ENCODE data around the gene CNFN.
"Not testable (repeated sequence)": the region's sequence is repeated elsewhere in the genome, so short reads cannot be mapped to it uniquely, and the experiment has no call there.

CNFN gene

DNA sequence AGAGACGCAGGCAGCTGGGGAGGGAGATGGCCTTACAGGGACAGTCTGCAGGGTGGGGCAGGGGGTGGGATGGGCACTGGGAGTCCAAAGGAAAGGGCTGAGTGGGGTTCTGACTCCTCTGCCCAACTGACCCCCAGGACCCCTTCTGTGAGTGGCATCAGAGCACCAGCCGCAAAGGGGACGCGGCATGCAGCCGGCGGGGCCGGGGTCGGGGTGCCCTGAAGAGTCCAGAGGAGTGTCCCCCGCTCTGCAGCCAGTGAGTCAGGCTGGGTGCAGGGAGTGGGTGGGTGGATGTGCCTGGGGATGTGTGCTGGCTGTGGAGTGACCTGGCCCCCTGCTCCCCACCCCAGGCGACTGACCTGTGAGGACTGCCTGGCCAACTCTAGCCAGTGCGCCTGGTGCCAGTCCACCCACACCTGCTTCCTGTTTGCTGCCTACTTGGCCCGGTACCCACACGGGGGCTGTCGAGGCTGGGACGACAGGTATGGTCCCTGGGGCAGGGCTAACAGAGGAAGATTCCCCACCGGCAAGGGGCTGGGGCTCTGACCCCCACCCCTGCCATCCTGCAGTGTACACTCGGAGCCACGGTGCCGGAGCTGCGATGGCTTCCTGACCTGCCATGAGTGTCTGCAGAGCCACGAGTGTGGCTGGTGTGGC lies 38.9 kb downstream of the CNFN start:
- no peak for DNase-seq (ENCODE audit: low read depth in 3 of 3)

DNA sequence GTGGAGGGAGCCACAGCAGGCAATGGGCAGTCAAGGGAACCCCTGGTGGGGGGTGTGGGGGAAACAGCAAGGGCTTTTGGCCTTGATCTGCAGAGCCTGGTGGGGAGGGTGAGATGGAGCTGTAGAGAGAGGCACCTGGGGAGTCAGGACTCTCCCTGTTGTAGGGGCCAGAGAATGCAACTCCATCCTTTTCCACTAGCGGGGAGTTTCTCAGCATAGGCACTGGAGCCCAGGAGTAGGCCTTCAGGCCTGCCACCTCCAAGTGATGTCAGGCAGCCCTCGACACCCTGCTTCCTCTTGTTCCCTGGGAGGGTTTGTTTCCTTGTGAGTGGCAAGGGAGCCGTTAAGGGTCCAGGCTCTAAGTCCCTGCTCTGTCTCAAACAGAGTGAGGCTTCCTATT lies 39.7 kb downstream of the CNFN start:
- no peak for DNase-seq (ENCODE audit: low read depth in 3 of 3)

DNA sequence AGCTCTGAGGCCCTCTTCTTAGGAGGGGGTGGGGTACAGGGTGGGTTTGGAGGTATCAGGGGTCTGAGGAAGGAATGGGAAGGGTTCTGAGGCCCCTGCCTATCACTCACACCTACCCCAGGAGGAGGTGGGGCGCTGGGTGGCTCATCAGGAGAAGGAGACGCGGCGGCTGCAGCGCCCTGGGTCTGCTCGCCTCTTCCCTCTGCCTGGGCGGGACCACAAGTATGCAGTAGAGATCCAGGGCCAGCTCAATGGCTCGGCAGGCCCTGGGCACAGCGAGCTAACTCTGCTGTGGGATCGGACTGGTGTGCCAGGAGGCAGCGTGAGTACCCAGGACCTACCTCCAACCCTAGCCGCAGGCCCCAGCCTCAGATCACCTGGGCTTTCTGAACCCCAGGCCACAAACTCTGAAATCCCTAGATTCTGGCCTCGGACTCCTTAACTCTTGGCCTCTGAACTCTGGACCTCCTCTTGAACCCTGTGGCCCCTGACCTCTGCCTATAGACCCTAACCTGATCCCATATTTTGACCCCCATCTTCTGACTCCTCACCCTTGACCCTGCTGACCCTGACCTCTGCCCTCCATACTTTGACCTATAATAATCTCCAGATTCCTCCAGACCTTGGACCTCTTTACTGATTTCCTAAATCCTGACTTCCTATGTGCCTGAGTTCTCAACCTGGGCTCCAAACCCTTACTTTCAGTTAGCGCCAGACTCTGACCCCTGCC lies 40.6 kb downstream of the CNFN start:
- no peak for DNase-seq (ENCODE audit: low read depth in 3 of 3)

DNA sequence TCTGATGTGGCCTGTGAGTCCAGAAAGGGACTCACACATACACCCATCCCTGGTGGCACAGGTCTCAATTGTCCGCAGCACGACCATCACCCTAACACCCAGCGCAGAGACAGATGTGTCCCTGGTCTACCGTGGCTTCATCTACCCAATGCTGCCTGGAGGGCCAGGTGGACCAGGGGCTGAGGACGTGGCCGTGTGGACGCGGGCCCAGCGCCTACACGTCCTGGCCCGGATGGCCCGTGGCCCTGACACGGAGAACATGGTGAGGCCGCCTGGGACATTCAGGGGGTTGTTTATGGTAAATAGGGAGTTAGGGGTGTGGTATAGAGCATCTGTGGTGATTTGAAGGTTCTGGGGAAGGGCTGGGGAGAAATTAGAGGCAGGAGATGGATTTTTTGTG lies 41.9 kb downstream of the CNFN start:
- DNase-seq (ENCODE audit: low read depth in 3 of 3), result no peak

DNA sequence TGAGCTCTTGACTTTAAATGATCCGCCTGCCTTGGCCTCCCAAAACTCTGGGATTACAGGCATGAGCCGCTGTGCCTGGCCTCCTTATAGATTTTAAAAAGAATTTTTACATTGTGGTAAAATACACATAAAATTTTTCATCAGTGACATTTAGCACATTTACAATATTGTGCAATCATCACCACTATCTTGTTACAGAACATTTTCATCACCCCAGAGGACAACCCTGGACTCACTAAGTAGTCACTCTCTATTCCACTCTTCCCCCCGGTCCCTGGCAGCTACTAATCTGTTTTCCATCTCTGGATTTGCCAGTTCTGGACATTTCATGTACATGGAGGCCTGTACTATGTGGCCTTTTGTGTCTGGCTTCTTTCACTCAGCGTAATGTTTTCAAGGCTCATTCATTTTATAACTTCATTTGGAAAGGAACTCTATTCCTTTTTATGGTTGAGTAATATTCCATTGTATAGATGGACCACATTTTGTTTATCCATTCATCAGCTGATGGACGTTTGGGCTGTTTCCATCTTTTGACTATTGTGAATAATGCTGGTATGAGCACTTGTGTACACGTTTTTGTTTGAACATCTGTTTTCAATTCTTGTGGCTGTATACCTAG lies 44.8 kb downstream of the CNFN start:
- no peak for DNase-seq (ENCODE audit: low read depth in 3 of 3)

DNA sequence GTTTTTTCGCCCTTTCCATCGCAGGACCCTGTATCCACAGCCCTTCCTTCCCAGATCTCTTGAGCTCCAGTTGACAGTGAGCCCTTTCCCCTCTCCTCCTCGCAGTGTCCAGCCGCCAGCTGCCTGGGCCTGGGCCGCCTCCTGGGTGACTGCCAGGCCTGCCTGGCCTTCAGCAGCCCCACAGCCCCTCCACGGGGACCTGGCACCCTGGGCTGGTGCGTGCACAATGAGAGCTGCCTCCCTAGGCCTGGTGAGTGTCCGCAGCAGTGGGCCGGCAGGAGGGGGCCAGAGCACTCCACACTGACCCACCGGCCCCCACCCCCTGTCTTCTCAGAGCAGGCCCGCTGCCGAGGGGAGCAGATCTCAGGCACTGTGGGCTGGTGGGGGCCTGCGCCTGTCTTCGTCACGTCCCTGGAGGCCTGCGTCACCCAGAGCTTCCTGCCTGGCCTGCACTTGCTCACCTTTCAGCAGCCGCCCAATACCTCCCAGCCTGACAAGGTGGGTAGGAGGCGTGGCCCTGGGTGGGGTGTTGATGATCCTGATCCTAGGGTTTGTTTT lies 45.7 kb downstream of the CNFN start:
- DNase-seq (ENCODE audit: low read depth in 3 of 3), result no peak

DNA sequence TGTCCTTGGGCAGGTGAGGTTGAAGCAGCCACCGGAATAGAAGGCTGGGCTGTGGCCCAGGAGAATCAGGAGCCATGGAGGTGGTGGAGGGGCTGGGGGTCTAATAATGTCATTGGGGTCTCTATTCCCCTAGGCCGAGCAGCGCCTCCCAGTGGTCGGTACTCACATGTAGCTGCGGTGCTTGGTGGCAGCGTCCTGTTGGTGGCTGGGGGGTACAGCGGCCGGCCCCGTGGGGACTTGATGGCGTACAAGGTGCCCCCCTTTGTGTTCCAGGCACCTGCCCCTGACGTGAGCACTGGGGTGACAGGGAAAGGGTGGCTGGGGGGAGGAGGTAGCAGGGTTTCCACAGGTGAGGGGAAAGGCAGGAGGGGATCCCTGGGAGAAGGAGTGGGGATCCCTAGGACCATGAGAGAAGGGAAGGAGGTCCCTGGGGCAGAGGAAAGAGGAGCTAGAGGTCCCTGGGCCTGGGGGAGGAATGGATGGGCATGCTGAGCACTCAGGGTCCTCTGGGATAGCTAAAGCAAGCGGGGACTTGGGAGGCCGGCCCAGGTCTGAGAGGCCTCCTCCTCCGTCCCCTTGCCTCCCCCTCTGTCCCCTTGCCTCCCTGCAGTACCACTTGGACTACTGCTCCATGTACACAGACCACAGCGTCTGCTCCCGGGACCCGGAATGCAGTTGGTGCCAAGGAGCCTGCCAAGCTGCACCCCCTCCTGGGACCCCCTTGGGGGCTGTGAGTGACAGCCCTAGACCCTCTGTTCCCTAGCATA lies 46.6 kb downstream of the CNFN start:
- DNase-seq (ENCODE audit: low read depth in 3 of 3), result no peak

DNA sequence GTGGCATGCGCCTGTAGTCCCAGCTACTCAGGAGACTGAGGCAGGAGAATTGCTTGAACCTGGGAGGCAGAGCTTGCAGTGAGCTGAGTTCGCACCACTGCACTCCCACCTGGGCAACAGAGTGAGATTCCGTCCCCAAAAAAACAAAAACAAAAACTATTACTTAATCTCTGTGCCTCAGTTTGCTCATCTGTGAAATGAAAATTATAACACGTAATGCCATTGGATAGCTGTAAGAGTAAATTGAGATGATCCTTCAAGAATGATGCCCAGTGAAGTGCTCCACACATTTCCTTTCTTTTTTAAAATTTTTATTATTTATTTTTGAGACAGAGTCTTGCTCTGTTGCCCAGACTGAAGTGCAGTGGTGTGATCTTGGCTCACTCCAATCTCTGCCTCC lies 50.2 kb downstream of the CNFN start:
- not testable (repeated sequence) for DNase-seq (ENCODE audit: low read depth in 3 of 3)

DNA sequence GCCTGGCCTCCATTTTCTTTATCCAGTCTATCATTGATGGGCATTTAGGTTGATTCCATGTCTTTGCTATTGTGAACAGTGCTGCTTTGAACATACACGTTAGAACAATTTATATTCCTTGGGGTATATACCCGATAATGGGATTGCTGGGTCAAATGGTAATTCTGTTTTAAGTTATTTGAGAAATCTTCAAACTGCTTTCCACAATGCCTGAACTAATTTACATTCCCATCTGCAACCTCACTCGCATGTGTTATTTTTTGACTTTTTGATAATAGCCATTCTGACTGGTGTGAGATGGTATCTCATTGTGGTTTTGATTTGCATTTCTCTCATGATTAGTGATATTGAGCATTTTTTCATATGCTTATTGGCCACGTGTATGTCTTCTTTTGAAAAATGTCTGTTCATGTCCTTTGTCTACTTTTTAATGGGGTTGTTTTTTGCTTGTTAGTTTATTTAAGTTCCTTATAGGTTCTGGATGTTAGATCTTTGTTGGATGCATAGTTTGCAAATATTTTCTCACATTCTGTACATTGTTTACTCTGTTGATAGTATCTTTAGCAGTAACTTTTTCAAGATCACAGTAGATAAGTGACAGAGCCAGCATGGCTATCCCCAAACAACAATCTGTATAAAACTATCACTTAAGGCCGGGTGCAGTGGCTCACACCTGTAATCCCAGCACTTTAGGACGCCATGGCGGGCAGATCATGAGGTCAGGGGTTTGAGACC lies 50.8 kb downstream of the CNFN start:
- DNase-seq (ENCODE audit: low read depth in 3 of 3), result not testable (repeated sequence)

Data from stimulated activated CD4-positive, alpha-beta T cell treated with anti-CD3 and anti-CD28 coated beads, TNF-alpha, amount 100 ng/mL, for 4 hours (primary cell).